Activated naive CD4-positive, alpha-beta T cell treated with anti-CD3 and anti-CD28 coated beads for 36 hours (primary cell): Measurements from ENCODE around the gene SMG6. TPM values are rescaled to one million over a fixed set of nuclear protein-coding genes. Genes with fewer than 3 reads are reported as not detected.
"Not testable (repeated sequence)": the region's sequence is repeated elsewhere in the genome, so short reads cannot be mapped to it uniquely, and the experiment has no call there.

Source experiments
- CTCF ChIA-PET: fragments of 350-600 bp; sonication (Branson Sonifier 250); formaldehyde crosslinking; loops from one replicate; lab custom pipeline; 2021; ENCODE audit warnings: antibody characterized with exemption; lab: Charles Lee
- DNase-seq: peaks from one replicate; pipeline ENCODE4 v3.0.0-alpha.2; 2020
- H3K27ac Mint-ChIP-seq: one replicate; pipeline ENCODE4 v1.8.0; 2021; ENCODE audit warnings: mild to moderate bottlenecking, mixed read lengths
- H3K27me3 Mint-ChIP-seq: one replicate; pipeline ENCODE4 v1.8.0; 2021; ENCODE audit warnings: low read depth, mixed read lengths
- H3K36me3 Mint-ChIP-seq: one replicate; pipeline ENCODE4 v1.8.0; 2021; ENCODE audit warnings: low read depth, mixed read lengths
- H3K4me1 Mint-ChIP-seq: one replicate; pipeline ENCODE4 v1.8.0; 2021; ENCODE audit warnings: low read depth, mixed read lengths
- H3K4me3 Mint-ChIP-seq: one replicate; pipeline ENCODE4 v1.8.0; 2021; ENCODE audit warnings: mild to moderate bottlenecking, moderate library complexity, mixed read lengths
- H3K9me3 Mint-ChIP-seq: one replicate; pipeline ENCODE4 v1.8.0; 2021; ENCODE audit warnings: mixed read lengths
- intact Hi-C: fragments of 100-400 bp; cut with micrococcal nuclease; formaldehyde crosslinking; loops from one replicate; pipeline ENCODE4 v1.15.1; 2023
- total RNA-seq, 2 experiments: library from RNA; stranded (reverse); gene quantifications; one replicate each; pipeline ENCODE4 v1.2.3, GENCODE V29; 2021

Gene SMG6
- total RNA-seq, 2 experiments from 2014 or later = 18.8 to 20.7 TPM

GRCh38 chr17:2170023-2170422 is 133.6 kb downstream of the SMG6 start:
- no peak overlapping the region for H3K4me3 Mint-ChIP-seq
- intact Hi-C loops = no loop called here
- H3K4me1 Mint-ChIP-seq = no peaks in the 10 kb centered on the region
- peaks cover 20% of the 10 kb centered on the region for H3K36me3 Mint-ChIP-seq
- no peak overlapping the region for H3K27ac Mint-ChIP-seq
- peak; percentile 38 for DNase-seq
- H3K27me3 Mint-ChIP-seq = no peaks in the 10 kb centered on the region
- CTCF ChIA-PET = interaction anchor here (4.1 kb wide), 1 partner anchor 75 kb away, joined by 15 read pairs; no protein-coding TSS in a partner anchor
- H3K9me3 Mint-ChIP-seq = no peaks in the 10 kb centered on the region

- H3K27me3 Mint-ChIP-seq, DNase-seq, H3K27ac Mint-ChIP-seq, intact Hi-C loops, H3K9me3 Mint-ChIP-seq, H3K4me3 Mint-ChIP-seq, H3K4me1 Mint-ChIP-seq: not testable (repeated sequence)
- CTCF ChIA-PET = interaction anchor here (1.1 kb wide), 1 partner anchor 106 kb away, joined by 5 read pairs; no protein-coding TSS in a partner anchor
- H3K36me3 Mint-ChIP-seq = peaks cover 17% of the 10 kb centered on the region
Observed at GRCh38 chr17:2165723-2166122, 137.9 kb downstream of the SMG6 start.

- Mint-ChIP-seq H3K27ac (no peak overlapping the region), H3K4me3 (no peak overlapping the region), H3K9me3 (no peaks in the 10 kb centered on the region), H3K27me3 (no peaks in the 10 kb centered on the region), H3K4me1 (peaks cover 14% of the 10 kb centered on the region), H3K36me3 (peaks cover 11% of the 10 kb centered on the region)
- intact Hi-C loops = no loop called here
- DNase-seq = no peak
- CTCF ChIA-PET = no interaction called here
Observed at GRCh38 chr17:2158396-2158780, 145.2 kb downstream of the SMG6 start.

- intact Hi-C loops = no loop called here
- CTCF ChIA-PET = no interaction called here
- no peak overlapping the region for H3K4me3 Mint-ChIP-seq
Observed at GRCh38 chr17:2157675-2158395, 145.8 kb downstream of the SMG6 start.

GRCh38 chr17:2157081-2157480 is 146.5 kb downstream of the SMG6 start:
- no peaks in the 10 kb centered on the region for H3K9me3 Mint-ChIP-seq
- no peaks in the 10 kb centered on the region for H3K27me3 Mint-ChIP-seq
- H3K4me1 Mint-ChIP-seq = peaks cover 14% of the 10 kb centered on the region
- no peak overlapping the region for H3K4me3 Mint-ChIP-seq
- no peak for DNase-seq
- intact Hi-C loops = no loop called here
- peaks cover 13% of the 10 kb centered on the region for H3K36me3 Mint-ChIP-seq
- H3K27ac Mint-ChIP-seq = no peak overlapping the region
- CTCF ChIA-PET = no interaction called here

More at GRCh38 chr17:2157675-2158395, 145.8 kb downstream of the SMG6 start:
- no peaks in the 10 kb centered on the region for H3K9me3 Mint-ChIP-seq
- H3K36me3 Mint-ChIP-seq = peaks cover 11% of the 10 kb centered on the region
- H3K4me1 Mint-ChIP-seq = peaks cover 14% of the 10 kb centered on the region
- H3K27me3 Mint-ChIP-seq = no peaks in the 10 kb centered on the region
- H3K27ac Mint-ChIP-seq = no peak overlapping the region
- DNase-seq = no peak

- H3K4me3 Mint-ChIP-seq = no peak overlapping the region
- intact Hi-C loops = no loop called here
- CTCF ChIA-PET = no interaction called here
Observed at GRCh38 chr17:2156666-2157065, 146.9 kb downstream of the SMG6 start.

GRCh38 chr17:2155573-2155972 is 148.0 kb downstream of the SMG6 start:
- Mint-ChIP-seq H3K4me1 (peaks cover 14% of the 10 kb centered on the region), H3K36me3 (peaks cover 13% of the 10 kb centered on the region)
- DNase-seq = no peak

More at GRCh38 chr17:2156666-2157065, 146.9 kb downstream of the SMG6 start:
- Mint-ChIP-seq H3K27me3 (no peaks in the 10 kb centered on the region), H3K27ac (no peak overlapping the region), H3K4me1 (peaks cover 14% of the 10 kb centered on the region), H3K9me3 (no peaks in the 10 kb centered on the region), H3K36me3 (peaks cover 13% of the 10 kb centered on the region)
- DNase-seq = no peak

GRCh38 chr17:2151358-2152033 is 152.1 kb downstream of the SMG6 start:
- Mint-ChIP-seq H3K4me1 (peaks cover 2% of the 10 kb centered on the region), H3K27me3 (no peaks in the 10 kb centered on the region), H3K27ac (no peak overlapping the region), H3K4me3 (no peak overlapping the region), H3K9me3 (no peaks in the 10 kb centered on the region), H3K36me3 (peaks cover 16% of the 10 kb centered on the region)
- no peak for DNase-seq
- CTCF ChIA-PET = interaction anchor here (0.7 to 2.0 kb wide), 3 partner anchors 20 to 139 kb away, joined by 3 to 5 read pairs (median 4); no protein-coding TSS in a partner anchor
- intact Hi-C loops = no loop called here

More at GRCh38 chr17:2155573-2155972, 148.0 kb downstream of the SMG6 start:
- H3K27me3 Mint-ChIP-seq = no peaks in the 10 kb centered on the region
- no peaks in the 10 kb centered on the region for H3K9me3 Mint-ChIP-seq
- intact Hi-C loops = no loop called here
- H3K4me3 Mint-ChIP-seq = no peak overlapping the region
- CTCF ChIA-PET = interaction anchor here (0.6 to 2.0 kb wide), 2 partner anchors 33 to 89 kb away, joined by 3 to 7 read pairs; no protein-coding TSS in a partner anchor
- H3K27ac Mint-ChIP-seq = no peak overlapping the region

- Mint-ChIP-seq H3K9me3 (no peaks in the 10 kb centered on the region), H3K4me1 (peaks cover 2% of the 10 kb centered on the region), H3K4me3 (no peak overlapping the region), H3K27ac (no peak overlapping the region), H3K27me3 (no peaks in the 10 kb centered on the region), H3K36me3 (peaks cover 16% of the 10 kb centered on the region)
- DNase-seq = no peak
- intact Hi-C loops = no loop called here
- CTCF ChIA-PET = interaction anchor here (0.6 to 2.0 kb wide), 4 partner anchors 20 to 444 kb away, joined by 3 to 5 read pairs (median 4); no protein-coding TSS in a partner anchor
Observed at GRCh38 chr17:2150806-2151205, 152.8 kb downstream of the SMG6 start.

- Mint-ChIP-seq H3K9me3 (no peaks in the 10 kb centered on the region), H3K36me3 (peaks cover 10% of the 10 kb centered on the region), H3K4me3 (no peak overlapping the region), H3K27ac (no peak overlapping the region), H3K27me3 (no peaks in the 10 kb centered on the region), H3K4me1 (no peaks in the 10 kb centered on the region)
- intact Hi-C loops = no loop called here
- CTCF ChIA-PET = interaction anchor here (2.0 kb wide), 1 partner anchor 95 kb away, joined by 5 read pairs; no protein-coding TSS in a partner anchor
- DNase-seq = no peak
Observed at GRCh38 chr17:2149934-2150333, 153.7 kb downstream of the SMG6 start.

GRCh38 chr17:2146132-2146871 is 157.3 kb downstream of the SMG6 start:
- DNase-seq = no peak
- peaks cover 5% of the 10 kb centered on the region for H3K36me3 Mint-ChIP-seq
- CTCF ChIA-PET = interaction anchor here (1.2 kb wide), 1 partner anchor 19 kb away, joined by 3 read pairs; no protein-coding TSS in a partner anchor
- H3K27ac Mint-ChIP-seq = no peak overlapping the region
- intact Hi-C loops = no loop called here
- no peaks in the 10 kb centered on the region for H3K9me3 Mint-ChIP-seq
- H3K4me3 Mint-ChIP-seq = no peak overlapping the region
- peaks cover 5% of the 10 kb centered on the region for H3K4me1 Mint-ChIP-seq
- no peaks in the 10 kb centered on the region for H3K27me3 Mint-ChIP-seq

GRCh38 chr17:2144701-2145100 is 158.9 kb downstream of the SMG6 start:
- Mint-ChIP-seq H3K4me3 (no peak overlapping the region), H3K4me1 (peaks cover 5% of the 10 kb centered on the region), H3K27ac (no peak overlapping the region), H3K27me3 (no peaks in the 10 kb centered on the region), H3K9me3 (no peaks in the 10 kb centered on the region), H3K36me3 (peaks cover 5% of the 10 kb centered on the region)
- intact Hi-C loops = no loop called here
- no peak for DNase-seq
- CTCF ChIA-PET = interaction anchor here (0.6 kb wide), 1 partner anchor 116 kb away, joined by 3 read pairs; no protein-coding TSS in a partner anchor
